Spleen (tissue), 7 donors: ENCODE results near the gene PTPRE.

Experiments
- CTCF ChIP-seq, 11 experiments: fragments of 200-600 bp in 7 of 11; fragments of 450-650 bp in 4 of 11; sonication (generic) in 4 of 11; IDR thresholded peaks in 8 of 11; conservative IDR thresholded peaks in 3 of 11; 1 replicate in 7 of 11; 2 replicates in 4 of 11; pipeline versions ENCODE4 v1.4.0 to v1.8.0; 2016 to 2021; ENCODE audit warnings: antibody characterized with exemption in 11 of 11, inconsistent platforms in 4 of 11, mild to moderate bottlenecking in 1 of 11
- POLR2A ChIP-seq, 3 donors: fragments of 450-650 bp; IDR thresholded peaks; one replicate each; pipeline ENCODE4 v1.5.1; 2017; ENCODE audit warnings: antibody characterized with exemption in 3 of 3, mild to moderate bottlenecking in 1 of 3
- POLR2AphosphoS5 ChIP-seq, 3 donors: sonication (generic); formaldehyde crosslinking; IDR thresholded peaks; one replicate each; pipeline ENCODE4 v1.5.1; 2017; ENCODE audit warnings: antibody characterized with exemption in 3 of 3
- donor health status: DM: no; HTN: no; CAD: no; lungs with moderate emphysema.
- donor health status: DM: no; HTN: no; CAD: no.
- donor health status: DM: no; HTN: no; CAD: no.

GRCh38 chr10:128128582-128128981 is 221.7 kb downstream of the PTPRE start:
- TF ChIP-seq CTCF (IDR thresholded peaks at IDR 0.05 in 8 of 11, conservative IDR thresholded peaks at IDR 0.05 in 3 of 11) (no peak), POLR2AphosphoS5 (IDR thresholded peaks at IDR 0.05) (no peak), POLR2A (IDR thresholded peaks at IDR 0.05) (no peak)
